K562 (cell line): ENCODE measurements around the gene SEC22C. TPM values are rescaled to one million over a fixed set of nuclear protein-coding genes. Genes with fewer than 3 reads are reported as not detected.

Experiments
- BCL6 ChIP-seq: fragments of 250-450 bp; sonication (Bioruptor Pico); IDR thresholded peaks from 2 replicates; pipeline ENCODE4 v1.4.0; 2020
- BCOR ChIP-seq: fragments of 450-650 bp; IDR thresholded peaks from 2 replicates; pipeline ENCODE4 v1.6.1; 2016
- DPF2 ChIP-seq: fragments of 450-650 bp; IDR thresholded peaks from 2 replicates; pipeline ENCODE4 v1.6.1; 2016
- FOSL1 ChIP-seq: fragments of 200-800 bp; sonication (Bioruptor generic); conservative IDR thresholded peaks from 2 replicates; pipeline ENCODE4 v1.6.1; 2016; ENCODE audit warnings: missing genetic modification characterization, missing compliant biosample characterization
- NCOA1 ChIP-seq: fragments of 450-650 bp; IDR thresholded peaks from 2 replicates; pipeline ENCODE4 v1.6.1; 2016; ENCODE audit warnings: low read depth
- NKRF ChIP-seq: fragments of 450-650 bp; IDR thresholded peaks from 2 replicates; pipeline ENCODE4 v1.6.1; 2016; ENCODE audit warnings: borderline replicate concordance
- PHTF2 ChIP-seq: fragments of 250-450 bp; sonication (Bioruptor Pico); IDR thresholded peaks from 2 replicates; pipeline ENCODE4 v1.5.0; 2021; ENCODE audit warnings: mild to moderate bottlenecking
- SMARCC2 ChIP-seq: fragments of 450-650 bp; IDR thresholded peaks from 2 replicates; pipeline ENCODE4 v1.6.1; 2017; ENCODE audit warnings: antibody characterized with exemption, moderate library complexity, mild to moderate bottlenecking, low read depth
- SNAPC5 ChIP-seq: fragments of 250-450 bp; sonication (Bioruptor Pico); IDR thresholded peaks from 2 replicates; pipeline ENCODE4 v1.8.0; 2021; ENCODE audit warnings: moderate library complexity, mild to moderate bottlenecking, inconsistent platforms
- TAF7 ChIP-seq: fragments of 450-650 bp; IDR thresholded peaks from 2 replicates; pipeline ENCODE4 v1.6.1; 2016; ENCODE audit warnings: missing genetic modification characterization, missing compliant biosample characterization
- ZBTB40 ChIP-seq, 2 experiments: fragments of 450-650 bp in 1 of 2; sonication (generic) in 1 of 2; formaldehyde crosslinking in 1 of 2; IDR thresholded peaks; 2 replicates each; pipeline versions ENCODE4 v1.7.1 to v1.9.0; 2016 to 2022; ENCODE audit warnings: inconsistent platforms in 1 of 2, mild to moderate bottlenecking in 1 of 2, missing genetic modification reagents in 1 of 2
- ZNF280B ChIP-seq: fragments of 250-450 bp; sonication (Bioruptor Pico); IDR thresholded peaks from 2 replicates; pipeline ENCODE4 v1.5.1; 2021; ENCODE audit warnings: mild to moderate bottlenecking
- ZNF316 ChIP-seq: fragments of 450-650 bp; IDR thresholded peaks from 2 replicates; pipeline ENCODE4 v1.6.1; 2016
- polyA plus RNA-seq, 8 experiments: library from polyadenylated mRNA; depleted of rRNA in 4 of 8; stranded (reverse) in 5 of 8; unstranded in 3 of 8; fragments of >200 nt; fragmentation: Nextera tagmentation in 2 of 8; fragmentation: Illumina TruSeq in 1 of 8; extraction: Ambion mirVana in 2 of 8; extraction: Trizol in 1 of 8; gene quantifications; 2 replicates each; pipeline versions ENCODE4 v1.2.1 to v1.2.3, GENCODE V29; 2011 to 2014; ENCODE audit warnings: inconsistent platforms in 1 of 8, missing spikeins in 1 of 8
- total RNA-seq, 7 experiments: library from RNA; depleted of rRNA in 6 of 7; stranded (reverse); fragments of >200 nt in 6 of 7; fragmentation: Illumina TruSeq in 2 of 7; extraction: Trizol in 2 of 7; gene quantifications; 2 replicates each; pipeline versions ENCODE4 v1.2.1 to v1.2.3, GENCODE V29; 2011 to 2021; ENCODE audit warnings: low replicate concordance in 1 of 7

Gene SEC22C
- total and polyA plus RNA-seq, 9 of the 15 experiments (the other 6 are each of a cell fraction or from before 2014, with no cell fraction given) = 35.6 to 68.4 (median 50.7) TPM

GRCh38 chr3:42582474-42583070 is 805 bp upstream of the SEC22C start (continued):
- TF ChIP-seq ZNF280B (no peak), NKRF (peak; percentile 51; the same call in 1 of the 2 replicates), PHTF2 (CRISPR knock-in tag) (no peak), DPF2 (peak; percentile 59), SMARCC2 (peak; percentile 45; the same call in 1 of the 2 replicates), SNAPC5 (no peak), TAF7 (tag) (no peak), BCOR (0 out of 2 replicates have a peak, but pooled peaks have one; percentile 5), FOSL1 (tag) (peak; percentile 42), NCOA1 (no peak), ZBTB40 (IDR thresholded peaks at IDR 0.05) (peak; percentile 36; the same call in 1 of the 2 replicates), ZBTB40 (CRISPR knock-in tag; IDR thresholded peaks at IDR 0.05) (no peak), ZNF316 (no peak), BCL6 (CRISPR knock-in tag) (no peak)
